BLaER1 treated with 17β-estradiol and CSF1 and Interleukin-3, amounts not matched to agents 10 nM and 100 nM (cell line): ENCODE data around the gene RNF13.
"Not testable (repeated sequence)": the region's sequence is repeated elsewhere in the genome, so short reads cannot be mapped to it uniquely, and the experiment has no call there.

Source experiments
- H3K27ac ChIP-seq, 11 experiments: shearing (Covaris generic); formaldehyde crosslinking; 2 replicates each; pipeline ENCODE4 v1.8.1; 2022
- H3K27me3 ChIP-seq, 11 experiments: shearing (Covaris generic); formaldehyde crosslinking; 2 replicates each; pipeline ENCODE4 v1.8.1; 2022
- H3K36me3 ChIP-seq, 11 experiments: shearing (Covaris generic); formaldehyde crosslinking; 2 replicates each; pipeline ENCODE4 v1.8.1; 2022
- H3K4me1 ChIP-seq, 10 experiments: shearing (Covaris generic); formaldehyde crosslinking; 2 replicates each; pipeline ENCODE4 v1.8.1; 2022
- H3K4me2 ChIP-seq, 11 experiments: shearing (Covaris generic); formaldehyde crosslinking; 2 replicates each; pipeline ENCODE4 v1.8.1; 2022
- H3K4me3 ChIP-seq, 10 experiments: shearing (Covaris generic); formaldehyde crosslinking; 2 replicates each; pipeline ENCODE4 v1.8.1; 2022
- H3K9ac ChIP-seq, 11 experiments: shearing (Covaris generic); formaldehyde crosslinking; 2 replicates each; pipeline ENCODE4 v1.8.1; 2022
- H3K9me3 ChIP-seq, 11 experiments: shearing (Covaris generic); formaldehyde crosslinking; replicated peaks in 1 of 11; 2 replicates each; pipeline ENCODE4 v1.8.1; 2022
- H4K20me1 ChIP-seq, 11 experiments: shearing (Covaris generic); formaldehyde crosslinking; 2 replicates each; pipeline ENCODE4 v1.8.1; 2022
- Cebpa-rat ChIP-seq, 11 experiments: shearing (Covaris generic); IDR thresholded peaks; 2 replicates each; pipeline ENCODE4 v1.8.1; 2022

Gene RNF13

DNA sequence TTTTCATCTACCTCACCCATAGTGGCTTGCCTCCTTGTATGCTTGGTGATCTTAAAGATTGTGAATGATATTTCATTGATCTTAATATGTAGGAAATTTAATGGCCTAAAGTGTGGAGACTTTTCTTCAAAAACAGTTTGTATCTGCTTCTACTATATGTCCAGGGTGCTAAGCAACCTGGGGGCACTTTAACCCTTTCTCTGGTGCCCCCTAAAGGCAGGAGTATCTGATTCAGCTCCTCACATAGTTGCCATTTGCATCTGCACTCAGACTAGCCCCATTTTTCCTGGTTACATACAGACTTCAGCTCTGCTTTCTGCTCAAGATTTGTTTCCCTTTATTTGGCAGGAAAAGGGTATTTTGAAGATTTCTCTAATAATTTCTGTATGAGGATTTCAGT, 162.9 kb downstream of the RNF13 start:
- Histone ChIP-seq H3K36me3 (no peaks in the 10 kb centered on the region; a peak in 1 of 22 replicates), H3K9me3 (peaks cover 0 to 6% (median 0%) of the 10 kb centered on the region in 11 experiments; a peak in 2 of 22 replicates), H3K4me1 (peaks cover 0 to 10% (median 6%) of the 10 kb centered on the region in 10 experiments; a peak in 11 of 20 replicates), H3K9ac (no peak overlapping the region), H3K4me3 (no peak overlapping the region), H3K4me2 (no peak overlapping the region), H4K20me1 (peaks cover 0 to 6% (median 0%) of the 10 kb centered on the region in 11 experiments; a peak in 1 of 22 replicates), H3K27me3 (peaks cover 0 to 16% (median 7%) of the 10 kb centered on the region in 11 experiments; a peak in 11 of 22 replicates), H3K27ac (no peak overlapping the region)
- TF ChIP-seq Cebpa-rat (IDR thresholded peaks at IDR 0.05): no peak

DNA sequence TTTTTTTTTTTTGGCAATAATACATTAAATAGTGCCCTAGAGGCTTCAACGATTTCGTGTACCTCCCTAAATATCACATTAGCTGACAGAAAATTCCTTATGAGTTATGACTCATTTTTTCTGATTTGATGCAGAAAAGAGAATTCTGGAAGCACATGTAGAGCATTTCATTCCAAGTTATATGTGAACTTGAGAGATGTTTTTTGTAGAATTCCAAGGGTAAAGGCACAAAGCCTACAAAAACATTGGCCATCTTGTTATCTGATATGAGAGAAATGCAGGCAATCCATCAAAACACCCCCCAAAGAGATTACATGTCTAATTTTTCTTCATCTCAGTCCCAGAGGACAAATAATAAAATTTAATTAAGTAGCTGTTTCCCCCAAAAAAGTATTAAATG, 164.4 kb downstream of the RNF13 start:
- no peak overlapping the region for H3K27ac ChIP-seq

DNA sequence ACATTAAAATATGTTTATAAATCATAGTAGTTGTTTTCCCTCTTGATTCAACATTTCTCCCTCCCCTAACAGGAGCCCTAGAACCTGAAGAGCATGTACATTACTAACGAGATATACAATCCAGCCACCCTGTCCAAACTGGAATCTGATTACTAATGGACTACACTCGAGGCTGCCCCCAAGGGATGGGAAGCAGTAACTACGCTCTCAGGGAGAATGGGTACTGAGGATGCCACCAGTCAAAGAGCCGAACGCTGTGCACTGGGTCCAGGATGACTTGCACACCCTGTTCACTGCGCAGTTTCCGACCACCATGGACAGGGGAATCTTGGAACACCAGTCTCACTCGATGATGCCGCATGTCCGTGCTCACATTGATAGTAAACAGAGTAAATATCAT, 169.0 kb downstream of the RNF13 start:
- H3K4me1 ChIP-seq: not testable (repeated sequence)

More for the DNA sequence above, 164.4 kb downstream of the RNF13 start:
- H3K4me3 ChIP-seq: no peak overlapping the region
- H3K27me3 ChIP-seq: peaks cover 0 to 1% (median 0%) of the 10 kb centered on the region in 11 experiments; a peak in 3 of 22 replicates
- H4K20me1 ChIP-seq: no peaks in the 10 kb centered on the region
- H3K36me3 ChIP-seq: no peaks in the 10 kb centered on the region; a peak in 1 of 22 replicates
- TF ChIP-seq Cebpa-rat (IDR thresholded peaks at IDR 0.05): no peak
- peaks cover 0 to 6% (median 0%) of the 10 kb centered on the region in 11 experiments; a peak in 2 of 22 replicates for H3K9me3 ChIP-seq
- H3K9ac ChIP-seq: no peak overlapping the region
- H3K4me2 ChIP-seq: no peak overlapping the region
- peaks cover 0 to under 1% (median 0%) of the 10 kb centered on the region in 10 experiments; a peak in 2 of 20 replicates for H3K4me1 ChIP-seq

DNA sequence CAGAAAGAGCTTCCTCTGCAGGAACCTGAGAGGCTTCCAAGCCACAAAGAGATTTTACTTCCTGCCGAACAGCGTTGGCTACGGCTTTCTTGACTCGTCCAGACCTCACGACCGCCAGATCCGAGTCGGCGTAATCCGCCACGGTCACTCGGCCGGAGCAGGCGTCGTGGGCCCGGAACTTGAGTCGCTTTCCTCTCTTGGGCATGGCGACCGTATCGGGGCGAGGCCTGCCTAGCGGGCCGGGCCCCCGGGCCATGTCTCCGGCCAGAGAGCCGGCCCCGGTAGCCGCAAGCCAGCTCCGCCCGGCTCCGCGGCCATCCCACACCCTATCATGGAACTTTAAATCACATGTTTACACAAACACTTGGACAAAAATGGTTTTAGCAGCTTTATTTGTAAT, 170.0 kb downstream of the RNF13 start:
- not testable (repeated sequence) for H4K20me1 ChIP-seq, H3K4me1 ChIP-seq, H3K9ac ChIP-seq, H3K36me3 ChIP-seq, H3K27me3 ChIP-seq, H3K27ac ChIP-seq, H3K9me3 ChIP-seq, H3K4me2 ChIP-seq, H3K4me3 ChIP-seq

More for the DNA sequence above, 169.0 kb downstream of the RNF13 start:
- H3K4me2 ChIP-seq, H3K4me3 ChIP-seq, H3K27ac ChIP-seq, H3K9ac ChIP-seq, H3K36me3 ChIP-seq, H4K20me1 ChIP-seq, H3K27me3 ChIP-seq, H3K9me3 ChIP-seq: not testable (repeated sequence)

DNA sequence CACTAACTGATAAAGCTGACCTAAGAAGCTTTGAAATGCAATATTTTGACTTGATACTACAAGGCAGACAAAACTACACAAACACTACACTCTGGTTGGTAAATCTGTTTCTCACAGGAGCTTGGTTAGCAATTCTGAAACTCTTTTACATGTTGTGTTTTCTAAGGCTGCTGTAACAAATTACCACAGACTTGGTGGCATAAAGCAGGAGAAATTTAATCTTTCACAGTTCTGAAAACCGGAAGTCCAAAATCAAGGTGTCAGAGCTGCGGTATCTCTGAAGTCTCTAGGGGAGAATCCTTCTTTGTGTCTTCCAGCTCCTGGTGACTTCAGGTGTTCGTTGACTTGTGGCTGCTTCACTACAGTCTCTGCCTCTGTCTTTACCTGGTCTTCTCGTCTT, 170.6 kb downstream of the RNF13 start:
- no peak overlapping the region for H3K4me2 ChIP-seq
- peaks cover 0 to 6% (median 0%) of the 10 kb centered on the region in 11 experiments; a peak in 2 of 22 replicates for H3K9me3 ChIP-seq
- no peak overlapping the region for H3K9ac ChIP-seq
- H3K4me3 ChIP-seq: no peak overlapping the region
- H3K36me3 ChIP-seq: no peaks in the 10 kb centered on the region; a peak in 1 of 22 replicates
- H3K27me3 ChIP-seq: no peaks in the 10 kb centered on the region
- H4K20me1 ChIP-seq: no peaks in the 10 kb centered on the region
- TF ChIP-seq Cebpa-rat (IDR thresholded peaks at IDR 0.05): no peak
- no peaks in the 10 kb centered on the region for H3K4me1 ChIP-seq
- H3K27ac ChIP-seq: no peak overlapping the region

DNA sequence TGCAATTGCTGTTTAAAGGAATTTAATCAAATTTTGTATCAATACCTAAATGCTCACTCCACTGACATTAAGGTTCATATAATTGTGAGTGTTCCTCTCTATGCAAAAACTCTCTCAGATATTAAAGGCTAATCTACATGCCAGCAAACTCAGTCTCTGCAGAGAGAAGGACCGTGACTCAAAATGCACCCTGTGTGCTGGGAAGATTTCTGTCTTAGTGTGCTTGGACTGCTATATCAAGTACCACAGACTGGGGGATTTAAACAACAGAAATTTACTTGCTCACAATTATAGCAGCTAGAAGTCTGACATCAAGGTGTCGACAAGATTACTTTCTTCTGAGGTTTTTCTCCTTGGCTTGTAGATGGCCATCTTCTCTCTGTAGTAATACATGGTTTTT, 176.3 kb downstream of the RNF13 start:
- Histone ChIP-seq H4K20me1 (no peaks in the 10 kb centered on the region), H3K27ac (no peak overlapping the region), H3K4me1 (no peaks in the 10 kb centered on the region), H3K9ac (no peak overlapping the region), H3K27me3 (no peaks in the 10 kb centered on the region), H3K9me3 (peaks cover 12 to 21% (median 14%) of the 10 kb centered on the region in 11 experiments), H3K36me3 (no peaks in the 10 kb centered on the region), H3K4me2 (no peak overlapping the region), H3K4me3 (no peak overlapping the region)
- TF ChIP-seq Cebpa-rat (IDR thresholded peaks at IDR 0.05): no peak

DNA sequence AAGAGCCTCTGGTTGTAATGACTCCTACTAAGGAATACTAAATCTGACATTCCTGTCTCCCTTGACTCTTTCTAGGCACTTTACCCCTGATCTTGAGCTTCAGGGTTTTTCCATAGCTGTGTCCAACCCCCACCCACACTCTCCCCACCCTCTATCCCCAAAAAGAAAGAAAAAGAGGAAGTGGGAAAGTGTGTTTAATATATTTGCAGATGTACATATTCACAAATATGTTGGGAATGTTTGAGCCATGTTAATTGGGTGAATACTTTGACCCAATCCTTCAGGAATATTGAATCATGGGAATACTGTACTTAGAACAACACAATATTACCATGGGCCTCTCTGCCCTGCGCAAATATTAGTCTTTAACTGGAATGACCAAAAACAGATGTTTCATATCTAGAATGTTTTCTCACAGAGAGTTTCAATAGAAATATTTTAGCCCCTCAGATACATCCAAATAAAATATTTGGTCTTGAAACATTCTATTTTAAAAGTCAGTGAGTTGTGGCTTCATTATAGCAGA, 177.5 kb downstream of the RNF13 start:
- TF ChIP-seq Cebpa-rat (IDR thresholded peaks at IDR 0.05): no peak

DNA sequence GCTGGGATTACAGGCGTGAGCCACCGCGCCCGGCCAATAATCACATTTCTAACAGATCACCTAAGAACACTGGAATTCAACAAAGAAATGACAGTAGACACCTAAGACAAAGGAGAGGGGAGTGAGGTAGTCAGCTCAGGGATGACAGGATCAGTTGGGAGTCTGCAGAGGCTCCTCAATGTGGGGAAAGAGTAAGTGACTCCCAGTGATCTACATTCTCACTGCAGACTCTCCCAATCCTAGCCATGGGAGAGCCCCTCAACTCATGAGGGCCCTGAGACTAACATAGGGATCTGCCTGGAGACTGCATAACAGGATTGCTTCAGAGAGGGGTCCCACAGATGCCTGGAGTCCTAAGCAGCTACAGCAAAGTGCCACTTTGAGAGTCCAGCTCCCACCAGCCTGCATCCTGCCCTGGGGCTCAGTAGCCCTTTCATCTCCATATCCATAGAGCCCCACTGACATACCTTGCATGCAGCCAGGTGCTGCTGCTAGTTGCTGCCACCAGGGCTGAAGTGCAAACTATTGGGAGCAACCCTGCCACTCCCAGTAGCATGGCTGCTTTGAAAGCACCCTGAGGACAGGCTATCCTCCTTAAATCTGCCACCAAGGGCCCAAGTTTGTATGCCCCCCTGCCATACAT, 179.5 kb downstream of the RNF13 start:
- Histone ChIP-seq H3K36me3 (0 out of 22 replicates have a peak, but pooled peaks cover 0 to 5% (median 0%) of the 10 kb centered on the region in 11 experiments), H3K27ac (no peak overlapping the region), H3K4me2 (no peak overlapping the region), H3K4me1 (no peaks in the 10 kb centered on the region), H3K4me3 (no peak overlapping the region), H4K20me1 (no peaks in the 10 kb centered on the region), H3K27me3 (no peaks in the 10 kb centered on the region), H3K9me3 (peaks cover 25 to 38% (median 28%) of the 10 kb centered on the region in 11 experiments), H3K9ac (no peak overlapping the region)
- no peak for TF ChIP-seq Cebpa-rat (IDR thresholded peaks at IDR 0.05)

More for the DNA sequence above, 177.5 kb downstream of the RNF13 start:
- H3K9me3 ChIP-seq: peaks cover 24 to 32% (median 26%) of the 10 kb centered on the region in 11 experiments
- H4K20me1 ChIP-seq: no peaks in the 10 kb centered on the region
- H3K9ac ChIP-seq: no peak overlapping the region
- no peaks in the 10 kb centered on the region for H3K27me3 ChIP-seq
- 0 out of 22 replicates have a peak, but pooled peaks cover 0 to 5% (median 0%) of the 10 kb centered on the region in 11 experiments for H3K36me3 ChIP-seq
- H3K4me1 ChIP-seq: no peaks in the 10 kb centered on the region
- H3K4me3 ChIP-seq: no peak overlapping the region
- H3K27ac ChIP-seq: no peak overlapping the region
- no peak overlapping the region for H3K4me2 ChIP-seq

DNA sequence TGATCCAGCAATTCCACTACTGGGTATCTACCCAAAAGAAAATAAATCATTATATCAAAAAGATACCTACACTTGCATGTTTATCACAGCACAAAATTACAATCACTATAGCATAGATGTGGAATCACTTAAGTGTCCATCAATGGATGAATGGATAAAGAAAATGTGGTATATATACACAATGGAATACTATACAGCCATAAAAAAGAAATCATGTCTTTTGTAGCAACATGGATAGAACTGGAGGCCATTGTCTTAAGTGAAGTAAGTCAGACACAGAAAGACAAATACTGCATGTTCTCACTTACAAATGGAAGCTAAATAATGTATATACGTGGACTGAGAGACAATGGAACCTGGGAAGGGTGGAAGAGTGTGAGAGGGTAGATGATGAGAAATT, 185.9 kb downstream of the RNF13 start:
- no peaks in the 10 kb centered on the region for H3K4me1 ChIP-seq
- H3K27me3 ChIP-seq: no peaks in the 10 kb centered on the region
- H3K9ac ChIP-seq: no peak overlapping the region
- H3K36me3 ChIP-seq: 0 out of 22 replicates have a peak, but pooled peaks cover 0 to 5% (median 0%) of the 10 kb centered on the region in 11 experiments
- peaks cover 13 to 30% (median 19%) of the 10 kb centered on the region in 11 experiments for H3K9me3 ChIP-seq
- no peak overlapping the region for H3K4me2 ChIP-seq
- H3K4me3 ChIP-seq: no peak overlapping the region
- no peaks in the 10 kb centered on the region for H4K20me1 ChIP-seq
- no peak overlapping the region for H3K27ac ChIP-seq
- TF ChIP-seq Cebpa-rat (IDR thresholded peaks at IDR 0.05): no peak

DNA sequence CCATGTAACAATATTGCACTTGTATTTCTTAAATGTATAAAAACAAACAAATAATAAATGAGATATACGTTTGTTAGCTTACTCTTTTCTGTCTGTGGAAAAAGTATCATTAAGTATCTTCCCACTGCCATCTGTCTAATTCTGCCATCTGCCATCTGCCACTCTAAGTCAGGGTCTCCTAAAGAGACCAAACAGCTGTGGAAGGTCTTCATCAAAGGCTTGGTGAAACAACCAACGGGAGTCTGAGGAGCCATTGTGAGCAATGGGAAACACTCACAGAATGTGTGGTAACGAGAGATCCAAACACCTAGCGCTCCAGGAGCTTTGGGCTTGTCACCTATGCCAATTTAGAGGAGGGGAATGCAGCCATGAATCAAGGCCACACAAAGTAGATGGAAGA, 186.4 kb downstream of the RNF13 start:
- Histone ChIP-seq H3K4me3 (no peak overlapping the region), H3K9me3 (peaks cover 10 to 25% (median 14%) of the 10 kb centered on the region in 11 experiments), H3K27me3 (no peaks in the 10 kb centered on the region), H3K4me2 (no peak overlapping the region), H3K27ac (no peak overlapping the region), H3K4me1 (no peaks in the 10 kb centered on the region), H3K9ac (no peak overlapping the region), H3K36me3 (0 out of 22 replicates have a peak, but pooled peaks cover 0 to 5% (median 0%) of the 10 kb centered on the region in 11 experiments), H4K20me1 (no peaks in the 10 kb centered on the region)
- TF ChIP-seq Cebpa-rat (IDR thresholded peaks at IDR 0.05): no peak
